ENCODE results near the gene A4GNT. TPM values are rescaled to one million over a fixed set of nuclear protein-coding genes. Genes with fewer than 3 reads are reported as not detected.

The A4GNT gene
- polyA plus RNA-seq, 1 donor from 2014 or later: not detected

Other genes with a start within 250 kb of the A4GNT start
- gene CLDN18, start 122.2 kb downstream of the A4GNT start, polyA plus RNA-seq: not detected
- gene DZIP1L, start 16.8 kb downstream of the A4GNT start, polyA plus RNA-seq: not detected
- gene DBR1, start 42.5 kb upstream of the A4GNT start, polyA plus RNA-seq: 12.9 TPM
- 42.6 TPM for gene ARMC8, start 54.9 kb upstream of the A4GNT start, polyA plus RNA-seq
- 0.29 TPM for gene NME9, start 197.5 kb upstream of the A4GNT start, polyA plus RNA-seq
- not detected for gene MRAS, start 216.2 kb upstream of the A4GNT start, polyA plus RNA-seq